ENCODE data around the gene TAS2R20.

DNA sequence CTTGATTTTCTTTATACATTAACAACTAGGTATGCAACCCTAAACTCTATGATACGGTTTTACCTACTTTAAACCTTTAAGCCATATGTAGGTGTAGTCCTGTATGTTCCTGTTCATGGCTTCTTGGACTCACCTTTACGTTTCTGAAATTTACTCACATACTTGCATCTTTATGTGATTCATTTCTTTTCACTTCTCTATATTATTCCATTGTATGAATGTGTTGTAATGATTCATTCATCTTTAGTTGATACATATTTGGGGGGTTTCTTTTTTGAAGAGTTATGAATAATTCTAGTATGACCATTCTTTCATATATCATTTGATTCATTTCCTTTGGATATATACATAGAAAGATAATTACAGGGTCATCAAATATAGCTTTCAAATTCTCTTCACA is 9.0 kb downstream of the TAS2R20 start:
- TF ChIP-seq CEBPB (IDR thresholded peaks at IDR 0.05; ENCODE audit: low read depth, low read length) (no peak), POLR2A (IDR thresholded peaks at IDR 0.05; ENCODE audit: low read depth, low read length) (no peak), RCOR1 (IDR thresholded peaks at IDR 0.05; ENCODE audit: insufficient replicate concordance, low read length) (no peak), MAZ (IDR thresholded peaks at IDR 0.05; ENCODE audit: borderline replicate concordance, low read depth, low read length) (no peak), RAD21 (IDR thresholded peaks at IDR 0.05; ENCODE audit: low read length) (no peak), BHLHE40 (IDR thresholded peaks at IDR 0.05; ENCODE audit: low read depth, low read length) (no peak), MXI1 (IDR thresholded peaks at IDR 0.05; ENCODE audit: borderline replicate concordance, low read depth, low read length) (no peak), CHD1 (IDR thresholded peaks at IDR 0.05; ENCODE audit: low read depth, low read length) (no peak), FOS (IDR thresholded peaks at IDR 0.05; ENCODE audit: low read depth, low read length) (no peak)
- TF ChIP-seq, protein P1, sequence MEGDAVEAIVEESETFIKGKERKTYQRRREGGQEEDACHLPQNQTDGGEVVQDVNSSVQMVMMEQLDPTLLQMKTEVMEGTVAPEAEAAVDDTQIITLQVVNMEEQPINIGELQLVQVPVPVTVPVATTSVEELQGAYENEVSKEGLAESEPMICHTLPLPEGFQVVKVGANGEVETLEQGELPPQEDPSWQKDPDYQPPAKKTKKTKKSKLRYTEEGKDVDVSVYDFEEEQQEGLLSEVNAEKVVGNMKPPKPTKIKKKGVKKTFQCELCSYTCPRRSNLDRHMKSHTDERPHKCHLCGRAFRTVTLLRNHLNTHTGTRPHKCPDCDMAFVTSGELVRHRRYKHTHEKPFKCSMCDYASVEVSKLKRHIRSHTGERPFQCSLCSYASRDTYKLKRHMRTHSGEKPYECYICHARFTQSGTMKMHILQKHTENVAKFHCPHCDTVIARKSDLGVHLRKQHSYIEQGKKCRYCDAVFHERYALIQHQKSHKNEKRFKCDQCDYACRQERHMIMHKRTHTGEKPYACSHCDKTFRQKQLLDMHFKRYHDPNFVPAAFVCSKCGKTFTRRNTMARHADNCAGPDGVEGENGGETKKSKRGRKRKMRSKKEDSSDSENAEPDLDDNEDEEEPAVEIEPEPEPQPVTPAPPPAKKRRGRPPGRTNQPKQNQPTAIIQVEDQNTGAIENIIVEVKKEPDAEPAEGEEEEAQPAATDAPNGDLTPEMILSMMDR (conservative IDR thresholded peaks at IDR 0.05; ENCODE audit: low read depth, low read length), result no peak
- TF ChIP-seq, protein P2, sequence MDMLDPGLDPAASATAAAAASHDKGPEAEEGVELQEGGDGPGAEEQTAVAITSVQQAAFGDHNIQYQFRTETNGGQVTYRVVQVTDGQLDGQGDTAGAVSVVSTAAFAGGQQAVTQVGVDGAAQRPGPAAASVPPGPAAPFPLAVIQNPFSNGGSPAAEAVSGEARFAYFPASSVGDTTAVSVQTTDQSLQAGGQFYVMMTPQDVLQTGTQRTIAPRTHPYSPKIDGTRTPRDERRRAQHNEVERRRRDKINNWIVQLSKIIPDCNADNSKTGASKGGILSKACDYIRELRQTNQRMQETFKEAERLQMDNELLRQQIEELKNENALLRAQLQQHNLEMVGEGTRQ (IDR thresholded peaks at IDR 0.05; ENCODE audit: low read depth, low read length), result no peak
